Fibroblast of lung (primary cell): ENCODE measurements around the gene LGALS1.

Experiments
- CTCF ChIP-seq, 2 donors: IDR thresholded peaks in 1 of 2; conservative IDR thresholded peaks in 1 of 2; 1 replicate in 1 of 2; 2 replicates in 1 of 2; pipeline ENCODE4 v1.5.1; 2011 to 2012; ENCODE audit warnings: low read length in 2 of 2, control low read depth in 1 of 2, inconsistent platforms in 1 of 2, low read depth in 1 of 2, mild to moderate bottlenecking in 1 of 2
- EZH2 ChIP-seq: IDR thresholded peaks from 2 replicates; pipeline ENCODE4 v1.5.1; 2012; ENCODE audit warnings: low read length, control low read depth, mild to moderate bottlenecking; ENCODE audit errors: missing control alignments

GRCh38 chr22:37635157-37635556 is 40.3 kb upstream of the LGALS1 start:
- TF ChIP-seq EZH2 (no peak), CTCF (conservative IDR thresholded peaks at IDR 0.05 in 1 of 2, IDR thresholded peaks at IDR 0.05 in 1 of 2; ENCODE audit: low read depth in 1 of 2, low read length in 2 of 2) (no peak)
